Memory B cell (primary cell): Measurements from ENCODE around the gene REEP6.
"Not testable (repeated sequence)": the region's sequence is repeated elsewhere in the genome, so short reads cannot be mapped to it uniquely, and the experiment has no call there.

ENCODE experiments used
- ATAC-seq: fragments of 150-1000 bp; cut with Tn5 transposase; 2 replicates; pipeline ENCODE4 v1.10.0; 2021; ENCODE audit warnings: low read depth, mild to moderate bottlenecking, moderate library complexity
- DNase-seq, 2 donors: peaks; one replicate each; pipeline ENCODE4 v3.0.0; 2022; ENCODE audit warnings: low spot score in 2 of 2
- H3K27ac Mint-ChIP-seq: one replicate; pipeline ENCODE4 v1.8.0; 2022; ENCODE audit warnings: mild to moderate bottlenecking, moderate library complexity, mixed read lengths
- H3K27me3 Mint-ChIP-seq: one replicate; pipeline ENCODE4 v1.8.0; 2022; ENCODE audit warnings: mixed read lengths
- H3K36me3 Mint-ChIP-seq: one replicate; pipeline ENCODE4 v1.8.0; 2022; ENCODE audit warnings: mild to moderate bottlenecking, mixed read lengths
- H3K4me1 Mint-ChIP-seq: one replicate; pipeline ENCODE4 v1.8.0; 2022; ENCODE audit warnings: mixed read lengths
- H3K4me3 Mint-ChIP-seq: one replicate; pipeline ENCODE4 v1.8.0; 2022; ENCODE audit warnings: mild to moderate bottlenecking, moderate library complexity, mixed read lengths
- H3K9me3 Mint-ChIP-seq: one replicate; pipeline ENCODE4 v1.8.0; 2022; ENCODE audit warnings: mixed read lengths

The REEP6 gene

DNA sequence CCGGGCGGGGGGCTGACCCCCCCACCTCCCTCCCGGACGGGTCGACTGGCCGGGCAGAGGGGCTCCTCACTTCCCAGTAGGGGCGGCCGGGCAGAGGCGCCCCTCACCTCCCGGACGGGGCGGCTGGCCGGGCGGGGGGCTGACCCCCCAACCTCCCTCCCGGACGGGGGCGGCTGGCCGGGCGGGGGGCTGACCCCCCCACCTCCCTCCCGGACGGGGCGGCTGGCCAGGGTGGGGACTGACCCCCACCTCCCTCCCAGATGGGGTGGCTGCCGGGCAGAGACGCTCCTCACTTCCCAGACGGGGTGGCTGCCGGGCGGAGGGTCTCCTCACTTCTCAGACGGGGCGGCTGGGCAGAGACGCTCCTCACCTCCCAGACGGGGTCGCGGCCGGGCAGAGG is 8.2 kb downstream of the REEP6 start:
- H3K27ac Mint-ChIP-seq, H3K9me3 Mint-ChIP-seq, H3K4me1 Mint-ChIP-seq, H3K4me3 Mint-ChIP-seq, H3K36me3 Mint-ChIP-seq, ATAC-seq, DNase-seq: not testable (repeated sequence)
- H3K27me3 Mint-ChIP-seq, result peaks cover 10% of the 10 kb centered on the region

DNA sequence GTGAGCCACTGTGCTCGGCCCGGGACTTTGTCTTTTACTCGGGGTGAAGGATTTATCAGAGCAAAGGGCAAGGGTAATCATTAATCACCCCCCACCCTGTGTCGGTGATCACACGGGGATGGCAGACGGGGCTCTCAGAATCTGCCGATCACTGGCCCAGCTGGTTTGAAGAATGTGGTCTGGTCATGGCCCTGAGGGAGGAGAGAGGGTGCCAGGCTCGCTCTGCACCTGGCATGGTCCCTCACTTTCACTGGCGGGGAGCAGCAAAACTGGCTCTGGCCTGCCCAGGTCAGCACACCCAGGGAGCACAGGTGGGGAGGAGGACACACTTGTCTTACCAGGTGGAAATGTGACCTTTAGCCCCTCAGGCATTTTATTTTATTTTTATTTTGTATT is 10.2 kb downstream of the REEP6 start:
- H3K9me3 Mint-ChIP-seq, result no peaks in the 10 kb centered on the region
- H3K27ac Mint-ChIP-seq, result no peak overlapping the region
- H3K36me3 Mint-ChIP-seq, result no peaks in the 10 kb centered on the region
- H3K27me3 Mint-ChIP-seq, result peaks cover 22% of the 10 kb centered on the region
- H3K4me1 Mint-ChIP-seq, result peaks cover 3% of the 10 kb centered on the region
- ATAC-seq, result no peak
- H3K4me3 Mint-ChIP-seq, result no peak overlapping the region
- no peak for DNase-seq

DNA sequence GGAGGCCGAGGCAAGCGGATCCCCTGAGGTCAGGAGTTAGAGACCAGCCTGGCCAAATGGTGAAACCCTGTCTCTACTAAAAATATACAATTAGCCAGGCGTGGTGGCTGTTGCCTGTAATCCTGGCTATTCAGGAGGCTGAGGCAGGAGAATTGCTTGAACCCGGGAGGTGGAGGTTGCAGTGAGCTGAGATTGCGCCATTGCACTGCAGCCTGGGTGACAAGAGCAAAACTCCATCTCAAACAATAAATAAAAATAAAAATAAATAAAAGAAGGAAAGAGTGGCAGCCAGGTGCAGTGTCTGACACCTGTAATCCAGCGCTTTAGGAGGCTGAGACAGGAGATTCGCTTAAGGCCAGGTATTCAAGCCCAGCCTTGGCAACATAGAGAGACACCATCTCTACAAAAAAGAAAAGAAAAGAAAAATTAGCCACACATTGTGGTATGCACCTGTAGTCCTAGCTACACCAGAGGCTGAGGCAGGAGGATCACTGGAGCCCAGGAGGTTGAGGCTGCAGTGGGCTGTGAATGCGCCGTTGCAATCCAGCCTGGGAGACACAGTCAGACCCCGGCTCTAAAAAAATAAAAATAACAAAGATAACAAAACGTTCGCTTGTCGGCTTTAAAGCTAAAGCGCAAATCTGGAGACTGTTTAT is 11.6 kb downstream of the REEP6 start:
- no peak overlapping the region for H3K27ac Mint-ChIP-seq
- peaks cover 5% of the 10 kb centered on the region for H3K4me1 Mint-ChIP-seq
- H3K4me3 Mint-ChIP-seq, result no peak overlapping the region
- H3K9me3 Mint-ChIP-seq, result no peaks in the 10 kb centered on the region
- H3K36me3 Mint-ChIP-seq, result no peaks in the 10 kb centered on the region
- H3K27me3 Mint-ChIP-seq, result peaks cover 27% of the 10 kb centered on the region
- DNase-seq (no peak), ATAC-seq (no peak)

DNA sequence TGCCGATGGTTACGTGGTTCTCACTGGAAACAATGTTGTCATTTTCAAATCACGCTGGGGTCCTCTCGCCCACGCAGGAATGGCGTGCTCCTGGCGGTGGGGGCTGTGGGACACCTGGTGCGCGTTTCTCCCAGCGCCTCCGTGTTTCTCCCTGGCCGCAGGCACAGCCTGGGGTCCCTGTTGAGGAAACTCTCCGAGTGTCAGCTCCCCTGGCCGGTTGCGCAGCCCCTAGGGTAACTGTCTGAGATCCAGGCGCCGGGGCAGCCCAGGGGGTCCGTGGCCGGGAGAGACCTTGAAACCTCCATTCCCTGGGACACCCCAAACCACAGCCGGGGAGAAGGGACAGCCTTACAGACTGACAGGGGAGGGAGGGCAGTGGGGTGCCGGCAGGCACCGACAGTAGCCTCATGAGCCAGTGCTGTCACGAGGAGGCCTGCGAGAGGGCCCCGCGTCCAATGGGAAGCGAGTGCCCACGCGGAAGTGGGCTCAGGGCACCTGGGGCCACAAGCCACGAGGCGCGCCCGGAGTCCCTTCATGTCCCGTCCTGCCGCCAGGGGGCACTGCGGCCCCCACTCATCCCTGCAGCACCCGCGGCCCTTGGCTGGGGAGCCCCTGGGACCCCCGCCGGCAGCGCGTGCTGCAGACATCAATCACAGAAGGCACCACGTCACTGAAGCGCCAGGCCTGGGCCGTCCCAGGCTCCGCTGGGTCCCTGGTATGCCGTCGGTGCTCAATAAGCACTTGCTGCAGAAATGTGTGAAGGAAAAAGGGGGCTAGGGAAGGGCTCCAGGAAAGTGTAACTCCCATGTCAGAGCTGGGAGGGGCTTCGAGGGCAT is 12.3 kb downstream of the REEP6 start:
- Mint-ChIP-seq H3K4me3 (no peak overlapping the region), H3K36me3 (no peaks in the 10 kb centered on the region), H3K27ac (no peak overlapping the region), H3K9me3 (peaks cover 2% of the 10 kb centered on the region), H3K27me3 (peaks cover 32% of the 10 kb centered on the region), H3K4me1 (peaks cover 11% of the 10 kb centered on the region)
- DNase-seq (peak; percentile 47 to 62), ATAC-seq (peak; percentile 18)

DNA sequence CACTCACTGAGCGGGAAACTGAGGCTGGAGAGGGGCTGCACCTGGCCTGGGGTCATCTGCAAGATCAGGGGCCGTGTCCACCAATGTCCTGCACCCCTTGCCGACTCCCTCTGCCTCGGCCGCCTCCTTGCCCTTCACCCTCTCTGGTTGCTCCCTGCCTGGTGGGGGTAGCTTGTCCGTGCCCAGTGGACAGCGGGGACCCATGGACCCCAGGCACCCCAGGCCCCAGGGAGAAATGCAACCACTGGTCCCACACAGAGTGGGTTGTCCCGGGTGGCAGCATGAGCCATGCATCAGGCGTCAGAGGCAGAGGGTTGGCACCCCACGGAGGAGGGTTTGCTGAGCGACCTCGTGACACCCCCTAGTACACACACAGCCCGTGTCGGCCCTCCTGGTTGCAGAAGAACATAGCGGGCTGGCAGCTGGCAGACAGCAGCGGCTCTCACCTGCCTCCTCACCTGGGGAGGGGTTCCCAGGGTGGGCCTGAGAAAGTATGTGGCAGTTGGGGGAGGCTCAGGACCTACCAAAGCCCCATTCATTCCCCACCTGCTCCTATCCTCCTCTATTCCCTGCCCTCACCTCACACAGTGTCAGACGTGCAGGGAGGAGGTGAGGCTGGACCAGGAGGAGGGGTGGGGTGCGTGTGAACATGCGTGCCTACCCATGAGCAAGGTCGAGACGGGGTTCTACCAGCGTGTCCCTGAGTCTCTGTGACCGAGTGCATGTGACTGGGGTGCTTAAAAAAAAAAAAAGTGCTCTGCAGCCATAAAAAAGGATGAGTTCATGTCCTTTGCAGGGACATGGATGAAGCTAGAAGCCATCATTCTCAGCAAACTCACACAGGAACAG is 13.2 kb downstream of the REEP6 start:
- H3K27me3 Mint-ChIP-seq, result peaks cover 35% of the 10 kb centered on the region
- H3K4me3 Mint-ChIP-seq, result no peak overlapping the region
- peaks cover 4% of the 10 kb centered on the region for H3K9me3 Mint-ChIP-seq
- H3K4me1 Mint-ChIP-seq, result peaks cover 11% of the 10 kb centered on the region
- no peak for DNase-seq
- no peak overlapping the region for H3K27ac Mint-ChIP-seq
- no peak for ATAC-seq
- H3K36me3 Mint-ChIP-seq, result no peaks in the 10 kb centered on the region

DNA sequence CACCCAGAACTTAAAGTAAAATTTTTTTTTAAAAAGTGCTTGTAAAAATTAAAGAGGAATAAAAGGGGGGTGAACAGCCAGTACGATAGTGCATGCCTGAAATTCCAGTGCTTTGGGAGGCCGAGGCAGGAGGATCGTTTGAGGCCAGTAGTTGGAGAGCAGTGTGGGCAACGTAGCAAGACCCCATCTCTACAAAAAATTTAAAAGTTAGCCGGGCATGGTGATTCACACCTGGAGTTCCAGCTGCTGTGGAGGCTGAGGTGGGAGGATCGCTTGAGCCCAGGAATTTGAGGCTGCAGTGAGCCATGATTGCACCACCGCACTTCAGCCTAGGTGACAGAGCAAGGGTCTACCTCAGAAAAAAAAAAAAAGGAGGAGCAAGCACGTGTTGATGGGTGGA is 14.0 kb downstream of the REEP6 start:
- peaks cover 11% of the 10 kb centered on the region for H3K4me1 Mint-ChIP-seq
- no peak overlapping the region for H3K4me3 Mint-ChIP-seq
- peaks cover 4% of the 10 kb centered on the region for H3K9me3 Mint-ChIP-seq
- no peaks in the 10 kb centered on the region for H3K36me3 Mint-ChIP-seq
- no peak overlapping the region for H3K27ac Mint-ChIP-seq
- peaks cover 36% of the 10 kb centered on the region for H3K27me3 Mint-ChIP-seq
- DNase-seq (no peak), ATAC-seq (no peak)

DNA sequence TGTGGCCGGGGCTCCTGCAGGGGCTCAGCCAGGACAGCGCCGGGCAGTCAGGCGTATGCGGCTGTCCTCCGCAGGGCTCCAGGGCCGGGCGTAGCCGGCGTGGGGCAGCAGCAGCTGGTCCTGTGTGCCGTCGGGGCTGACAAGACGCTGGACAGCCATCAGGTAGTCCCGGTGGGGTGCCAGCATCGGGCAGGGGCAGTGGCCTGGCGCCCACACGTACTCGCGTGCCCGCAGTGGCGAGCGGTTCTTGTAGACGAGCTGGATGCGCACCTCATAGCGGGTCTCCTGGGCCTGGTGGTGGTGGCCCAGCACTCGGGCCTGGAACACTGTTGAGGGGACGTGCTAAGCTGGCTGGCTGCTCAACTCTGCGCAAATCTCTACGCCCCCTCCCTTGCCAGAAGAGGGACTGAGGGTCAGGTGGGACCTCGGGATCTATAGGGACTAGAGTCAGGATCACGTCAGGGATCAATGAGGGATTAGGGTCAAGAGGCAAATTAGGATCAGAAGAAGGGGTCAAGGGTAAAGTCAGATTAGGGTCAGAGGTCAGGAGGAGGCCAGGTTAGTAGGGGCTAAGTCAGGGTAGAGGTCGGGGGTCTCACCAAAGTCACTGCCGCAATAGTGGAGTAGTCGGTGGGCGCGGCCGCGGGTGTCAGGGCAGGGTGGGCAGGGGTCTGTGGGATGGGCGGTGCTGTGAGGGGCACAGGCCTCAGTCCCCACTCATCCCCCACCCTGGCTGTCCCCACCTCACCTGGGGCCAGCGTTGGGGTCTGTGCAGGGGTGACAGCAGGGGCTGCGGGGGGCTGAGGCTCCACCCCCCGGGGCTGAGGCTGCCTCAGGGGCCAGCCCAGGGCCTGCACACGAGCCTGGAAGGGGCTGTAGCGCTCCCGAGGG is 15.3 kb downstream of the REEP6 start:
- DNase-seq (no peak), ATAC-seq (no peak)
- Mint-ChIP-seq H3K36me3 (no peaks in the 10 kb centered on the region), H3K4me1 (peaks cover 11% of the 10 kb centered on the region), H3K27ac (no peak overlapping the region), H3K27me3 (peaks cover 39% of the 10 kb centered on the region), H3K4me3 (no peak overlapping the region), H3K9me3 (peaks cover 4% of the 10 kb centered on the region)

DNA sequence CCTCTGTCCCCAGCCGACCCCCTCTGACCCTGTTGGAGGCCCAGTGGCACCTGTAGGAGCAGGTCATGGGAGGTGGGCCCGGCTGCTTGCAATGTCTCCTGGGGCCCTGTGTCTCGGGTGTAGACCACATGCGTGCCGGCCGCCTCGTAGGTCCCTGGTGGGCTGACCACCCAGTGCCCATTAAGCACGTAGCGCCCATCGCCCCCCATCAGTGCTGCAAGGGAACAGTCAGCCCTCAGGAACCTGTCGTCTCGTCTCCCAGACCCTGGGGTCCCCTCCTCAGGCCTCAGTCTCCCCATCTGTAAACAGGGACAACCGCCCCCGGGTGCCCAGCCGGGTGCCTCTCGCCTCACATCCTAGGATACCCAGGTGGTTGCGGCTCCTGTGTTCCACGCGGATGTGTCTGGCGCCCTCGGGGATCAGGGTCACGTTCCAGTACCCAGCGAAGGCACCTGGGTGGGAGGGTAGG is 16.2 kb downstream of the REEP6 start:
- H3K27ac Mint-ChIP-seq, result peak overlapping the region; percentile 85
- H3K4me3 Mint-ChIP-seq, result no peak overlapping the region
- peaks cover 11% of the 10 kb centered on the region for H3K4me1 Mint-ChIP-seq
- no peak for ATAC-seq
- no peak for DNase-seq
- H3K36me3 Mint-ChIP-seq, result no peaks in the 10 kb centered on the region
- peaks cover 4% of the 10 kb centered on the region for H3K9me3 Mint-ChIP-seq
- H3K27me3 Mint-ChIP-seq, result peaks cover 39% of the 10 kb centered on the region

DNA sequence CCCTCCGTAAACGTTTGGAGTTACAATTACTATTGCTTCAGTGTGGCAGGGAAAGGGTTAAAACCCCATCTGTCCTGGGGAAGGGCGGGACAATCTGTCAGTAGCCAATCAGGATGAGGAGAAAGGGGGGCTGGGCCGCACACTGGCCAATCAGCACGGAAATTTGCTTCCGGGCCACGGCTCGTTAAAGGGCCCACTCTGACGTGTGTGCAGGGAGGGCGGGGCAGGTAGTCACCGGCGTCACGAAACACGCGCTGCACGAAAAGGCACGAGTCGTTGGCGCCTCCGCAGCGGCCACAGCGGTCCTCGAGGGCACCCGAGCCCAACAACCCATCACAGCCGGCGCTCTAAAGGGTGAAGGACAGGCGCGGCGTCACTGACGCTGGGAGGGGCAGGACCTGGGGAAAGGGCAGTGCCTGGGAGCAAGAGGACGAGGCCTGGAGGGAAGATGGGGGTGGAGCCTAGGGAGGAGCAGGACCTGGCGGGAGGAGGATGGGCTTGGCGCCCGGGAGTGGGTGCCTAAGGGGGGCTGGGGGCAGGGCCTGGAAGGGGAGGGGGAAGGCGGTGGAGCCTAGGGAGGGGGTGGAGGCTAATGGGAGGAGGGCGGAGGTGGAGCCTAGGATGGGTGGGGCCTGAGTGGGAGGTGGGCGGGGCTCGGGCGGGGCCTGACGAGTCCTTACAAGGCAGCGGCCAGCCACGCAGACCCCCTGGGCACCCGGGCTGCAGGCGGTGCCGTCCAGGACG is 17.0 kb downstream of the REEP6 start:
- Mint-ChIP-seq H3K36me3 (no peaks in the 10 kb centered on the region), H3K27me3 (peaks cover 37% of the 10 kb centered on the region), H3K4me3 (peak overlapping the region; percentile 79), H3K4me1 (peaks cover 9% of the 10 kb centered on the region), H3K27ac (peak overlapping the region; percentile 85), H3K9me3 (peaks cover 4% of the 10 kb centered on the region)
- ATAC-seq (peak; percentile 89), DNase-seq (peak; percentile 79 to 83)

DNA sequence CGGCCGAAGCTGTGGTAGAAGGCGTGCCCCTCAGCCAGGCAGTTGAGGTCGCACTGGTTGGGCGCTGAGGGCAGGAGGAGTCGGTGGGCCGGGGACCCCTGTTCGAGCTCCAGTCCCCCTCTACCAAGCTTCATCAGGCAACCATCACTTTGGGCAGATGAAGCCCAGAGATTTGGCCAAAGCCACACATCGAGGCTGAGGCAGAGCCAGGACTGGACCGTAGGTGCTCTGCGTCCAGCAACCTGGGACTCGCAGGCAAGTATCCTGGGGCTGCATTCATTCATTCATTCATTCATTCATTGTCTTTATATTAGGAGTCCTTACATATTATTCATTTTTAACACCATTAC is 17.5 kb downstream of the REEP6 start:
- no peak for DNase-seq
- ATAC-seq, result no peak
- Mint-ChIP-seq H3K4me3 (no peak overlapping the region), H3K27me3 (peaks cover 37% of the 10 kb centered on the region), H3K9me3 (peaks cover 4% of the 10 kb centered on the region), H3K27ac (no peak overlapping the region), H3K4me1 (peaks cover 9% of the 10 kb centered on the region), H3K36me3 (no peaks in the 10 kb centered on the region)

DNA sequence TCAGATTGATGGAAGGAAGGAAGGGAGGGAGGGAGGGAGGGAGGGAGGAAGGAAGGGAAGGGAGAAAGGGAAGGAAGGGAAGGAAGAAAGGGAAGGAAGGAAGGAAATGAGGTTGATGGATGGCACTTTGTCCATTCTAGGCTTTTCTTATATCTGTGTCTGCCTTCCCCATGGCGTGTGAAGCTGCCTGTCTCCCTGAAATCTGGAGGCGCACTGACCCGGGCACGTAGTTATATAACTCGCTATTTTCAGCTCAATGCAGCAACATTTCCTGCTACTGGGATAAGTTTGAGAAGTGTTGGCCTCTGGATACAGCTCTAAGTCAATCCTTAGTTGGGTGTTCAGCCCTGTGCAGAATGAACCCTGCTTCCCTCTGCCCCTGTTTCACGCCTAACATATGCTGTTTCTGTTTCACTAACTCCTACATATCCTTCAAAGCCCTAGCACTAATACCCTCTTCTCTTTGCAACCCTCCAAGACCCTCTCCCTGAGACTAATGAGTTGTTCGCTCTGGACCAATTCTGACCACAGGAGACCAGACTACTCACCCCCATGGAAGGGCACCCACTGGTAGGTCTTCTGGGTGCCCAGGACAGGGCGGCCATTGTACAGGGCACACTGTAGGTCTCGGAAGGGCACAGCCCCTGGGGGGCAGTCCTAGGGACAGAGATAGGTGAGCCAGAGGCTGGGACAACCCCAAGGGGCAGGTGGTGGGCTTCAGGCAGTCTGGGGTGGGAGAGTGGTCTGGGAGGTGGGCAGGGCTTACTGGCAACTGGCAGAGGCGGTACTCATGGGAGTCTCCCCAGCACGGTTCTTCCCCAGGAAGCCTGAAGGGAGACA is 18.8 kb downstream of the REEP6 start:
- H3K4me1 Mint-ChIP-seq, result peaks cover 11% of the 10 kb centered on the region
- peaks cover 31% of the 10 kb centered on the region for H3K27me3 Mint-ChIP-seq
- peaks cover 4% of the 10 kb centered on the region for H3K9me3 Mint-ChIP-seq
- DNase-seq (no peak), ATAC-seq (no peak)
- no peak overlapping the region for H3K4me3 Mint-ChIP-seq
- H3K27ac Mint-ChIP-seq, result no peak overlapping the region
- no peaks in the 10 kb centered on the region for H3K36me3 Mint-ChIP-seq

DNA sequence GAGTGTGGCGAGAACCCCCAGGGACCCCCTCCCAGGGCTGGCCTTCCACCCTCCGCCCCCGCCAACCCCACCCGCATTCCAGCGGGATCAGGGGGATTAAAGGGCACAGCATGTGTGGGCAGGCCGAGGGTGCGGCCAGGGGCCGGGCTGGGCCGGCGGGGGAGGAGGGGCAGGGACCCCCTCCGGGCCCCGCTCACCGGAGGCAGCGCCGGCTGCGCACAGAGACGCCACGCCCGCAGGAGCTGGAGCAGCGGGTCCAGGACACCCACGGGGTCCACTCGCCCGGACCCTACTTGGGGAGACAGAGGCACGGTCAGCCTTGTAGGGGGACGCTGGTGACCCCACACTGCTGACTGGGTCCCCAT is 19.4 kb downstream of the REEP6 start:
- Mint-ChIP-seq H3K4me3 (no peak overlapping the region), H3K27ac (no peak overlapping the region), H3K4me1 (peaks cover 11% of the 10 kb centered on the region), H3K27me3 (peaks cover 30% of the 10 kb centered on the region), H3K36me3 (no peaks in the 10 kb centered on the region), H3K9me3 (peaks cover 4% of the 10 kb centered on the region)
- ATAC-seq, result no peak
- DNase-seq, result no peak
